Measurements from ENCODE around the gene CFB.

GRCh38 chr6:31972709-31973350, 26.9 kb downstream of the CFB start:
- no peak for TF ChIP-seq CTCF (IDR thresholded peaks at IDR 0.05)
- no peak for TF ChIP-seq POLR2A (IDR thresholded peaks at IDR 0.05)
